HG03280 (cell line): Measurements from ENCODE around the gene PRR29.
"Not testable (repeated sequence)": the region's sequence is repeated elsewhere in the genome, so short reads cannot be mapped to it uniquely, and the experiment has no call there.

Source experiments
- ATAC-seq: cut with Tn5 transposase; IDR thresholded peaks from one replicate; pipeline ENCODE4 v1.9.1; 2021; ENCODE audit warnings: mild to moderate bottlenecking, moderate library complexity; ENCODE audit not compliant: unreplicated experiment

The PRR29 gene

DNA sequence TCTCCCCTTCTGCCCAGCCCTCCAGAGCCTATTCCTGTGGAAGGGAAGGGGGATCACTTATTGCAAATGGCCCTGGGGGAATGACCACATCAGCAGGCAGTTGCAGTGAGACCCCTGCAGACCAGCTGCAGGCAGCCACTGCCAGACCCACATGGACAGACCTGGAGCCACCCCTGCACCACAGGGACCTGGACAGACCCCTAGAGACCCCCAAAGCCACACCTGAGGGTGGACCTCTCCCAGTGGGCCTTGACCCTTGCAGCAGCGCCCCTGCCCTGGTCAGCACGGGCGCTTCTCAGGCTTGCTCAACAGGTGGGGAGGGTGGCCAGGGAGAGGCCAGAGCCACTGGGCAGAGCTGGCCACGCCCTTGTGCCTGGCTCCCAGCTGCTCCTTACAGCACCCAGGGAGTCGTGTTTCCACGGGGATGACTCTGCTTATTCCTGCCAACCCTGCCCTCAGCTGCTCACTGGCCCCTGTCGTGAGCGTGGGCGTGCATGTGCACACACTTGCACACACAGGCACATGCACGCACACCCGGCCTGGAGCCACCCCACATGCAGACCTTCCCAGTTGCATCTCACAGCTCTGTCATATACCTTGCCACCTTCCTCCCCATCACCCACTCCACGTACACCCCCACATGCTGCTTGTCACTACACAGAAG, 24.1 kb upstream of the PRR29 start:
- ATAC-seq = no peak

- no peak for ATAC-seq
These were observed 23.5 kb upstream of the PRR29 start for GRCh38 chr17:63974594-63975192.

- ATAC-seq = no peak
These were observed 22.5 kb upstream of the PRR29 start for GRCh38 chr17:63975541-63976092.

DNA sequence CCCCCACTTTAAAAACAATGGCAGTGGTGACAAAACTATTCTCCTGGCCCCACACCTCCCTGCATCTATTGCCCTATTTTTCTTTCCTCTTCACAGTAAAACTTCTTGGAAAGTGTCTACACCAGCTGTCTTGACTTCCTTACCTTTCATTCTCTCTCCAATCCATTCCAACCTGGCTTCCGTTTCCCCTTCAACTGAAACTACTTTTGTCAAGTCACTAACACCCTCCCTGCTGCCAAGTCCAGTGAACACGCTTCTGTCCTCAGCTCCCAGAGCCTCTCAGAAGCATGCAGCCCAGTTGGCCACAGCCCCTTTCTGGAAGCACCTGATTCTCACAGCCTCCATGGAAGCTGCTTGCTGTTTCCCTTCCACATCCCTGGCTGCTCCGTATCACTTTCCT, 21.4 kb upstream of the PRR29 start:
- ATAC-seq = no peak

DNA sequence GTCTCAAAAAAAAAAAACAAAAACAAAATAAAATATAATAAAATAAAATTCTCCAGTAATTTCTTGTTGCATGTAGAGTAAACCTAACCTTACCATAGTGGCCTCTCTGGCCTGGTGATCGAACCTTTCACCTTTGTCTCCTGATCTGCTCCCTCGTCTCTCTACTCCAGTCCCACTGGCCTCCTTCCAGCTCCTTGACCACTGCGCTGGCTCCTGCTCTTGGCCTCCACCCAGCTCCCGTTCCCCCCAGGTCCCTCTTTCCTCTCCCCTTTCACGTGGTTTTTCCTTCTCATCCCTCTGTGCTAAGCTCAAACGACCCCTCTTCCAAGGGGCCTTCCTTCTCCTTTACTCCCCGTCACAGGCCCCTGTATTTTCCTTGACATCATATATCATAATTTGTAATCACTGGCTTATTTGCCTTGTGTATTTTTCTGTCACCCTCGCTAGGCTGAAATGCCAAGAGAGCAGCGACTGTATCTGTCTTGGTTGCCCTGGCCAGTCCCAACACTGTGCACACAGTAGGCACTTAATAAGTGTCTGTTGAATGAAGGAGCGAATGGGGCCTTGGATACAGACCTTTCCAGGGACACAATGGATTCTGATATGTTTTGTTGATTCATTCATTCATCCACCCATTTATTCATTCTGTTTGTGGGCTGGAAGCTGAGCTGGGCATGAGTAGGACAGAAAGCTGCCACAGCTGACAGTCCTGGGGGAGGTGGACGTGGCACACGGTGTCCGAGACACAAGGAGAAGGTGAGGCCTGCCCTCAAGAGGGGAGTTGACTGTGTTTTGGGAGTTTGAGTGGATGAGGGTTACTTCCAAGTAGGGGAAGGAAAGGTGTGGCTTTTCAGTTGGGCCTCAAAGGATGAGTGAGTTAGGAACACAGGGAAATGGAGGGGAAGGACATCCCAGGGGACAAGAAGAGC, 19.6 kb upstream of the PRR29 start:
- ATAC-seq = no peak

DNA sequence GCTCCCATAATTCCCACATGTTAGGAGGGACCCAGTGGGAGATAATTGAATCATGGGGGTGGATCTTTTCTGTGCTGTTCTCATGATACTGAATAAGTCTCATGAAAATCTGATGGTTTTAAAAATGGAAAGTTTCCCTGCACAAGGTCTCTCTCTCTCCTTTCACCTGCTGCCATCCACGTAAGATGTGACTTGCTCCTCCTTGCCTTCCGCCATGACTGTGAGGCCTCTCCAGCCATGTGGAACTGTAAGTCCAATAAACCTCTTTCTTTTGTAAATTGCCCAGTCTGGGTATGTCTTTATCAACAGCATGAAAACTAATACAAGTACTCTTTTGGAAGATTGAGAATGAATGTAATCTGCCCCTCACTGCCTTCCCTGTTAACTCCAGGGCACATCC, 15.5 kb upstream of the PRR29 start:
- not testable (repeated sequence) for ATAC-seq

- no peak for ATAC-seq
These were observed 14.8 kb upstream of the PRR29 start for GRCh38 chr17:63983320-63983719.

DNA sequence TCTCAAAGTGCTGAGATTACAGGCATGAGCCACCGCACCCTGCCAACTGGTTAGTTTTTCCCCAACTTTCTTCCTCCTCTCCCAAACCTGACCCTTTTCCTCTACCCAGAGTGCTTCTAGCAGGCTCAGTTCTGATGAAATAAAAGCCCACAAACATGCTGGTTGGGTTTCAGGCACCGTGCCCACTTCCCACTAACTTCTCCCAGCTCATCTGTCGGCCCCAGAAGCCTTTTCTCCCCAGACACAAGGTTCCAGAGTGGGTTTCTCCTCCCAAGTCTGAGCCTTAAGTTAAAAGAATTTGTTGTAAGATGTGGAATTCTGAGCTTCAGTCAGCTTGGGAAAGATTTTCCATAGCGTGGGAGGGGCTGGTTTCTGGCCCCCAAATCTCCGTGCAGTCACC, 13.9 kb upstream of the PRR29 start:
- ATAC-seq = no peak

- ATAC-seq = no peak
These were observed 13.3 kb upstream of the PRR29 start for GRCh38 chr17:63984651-63985386.

- no peak for ATAC-seq
These were observed 12.6 kb upstream of the PRR29 start for GRCh38 chr17:63985387-63986140.

GRCh38 chr17:63986821-63987220, 11.3 kb upstream of the PRR29 start:
- no peak for ATAC-seq

DNA sequence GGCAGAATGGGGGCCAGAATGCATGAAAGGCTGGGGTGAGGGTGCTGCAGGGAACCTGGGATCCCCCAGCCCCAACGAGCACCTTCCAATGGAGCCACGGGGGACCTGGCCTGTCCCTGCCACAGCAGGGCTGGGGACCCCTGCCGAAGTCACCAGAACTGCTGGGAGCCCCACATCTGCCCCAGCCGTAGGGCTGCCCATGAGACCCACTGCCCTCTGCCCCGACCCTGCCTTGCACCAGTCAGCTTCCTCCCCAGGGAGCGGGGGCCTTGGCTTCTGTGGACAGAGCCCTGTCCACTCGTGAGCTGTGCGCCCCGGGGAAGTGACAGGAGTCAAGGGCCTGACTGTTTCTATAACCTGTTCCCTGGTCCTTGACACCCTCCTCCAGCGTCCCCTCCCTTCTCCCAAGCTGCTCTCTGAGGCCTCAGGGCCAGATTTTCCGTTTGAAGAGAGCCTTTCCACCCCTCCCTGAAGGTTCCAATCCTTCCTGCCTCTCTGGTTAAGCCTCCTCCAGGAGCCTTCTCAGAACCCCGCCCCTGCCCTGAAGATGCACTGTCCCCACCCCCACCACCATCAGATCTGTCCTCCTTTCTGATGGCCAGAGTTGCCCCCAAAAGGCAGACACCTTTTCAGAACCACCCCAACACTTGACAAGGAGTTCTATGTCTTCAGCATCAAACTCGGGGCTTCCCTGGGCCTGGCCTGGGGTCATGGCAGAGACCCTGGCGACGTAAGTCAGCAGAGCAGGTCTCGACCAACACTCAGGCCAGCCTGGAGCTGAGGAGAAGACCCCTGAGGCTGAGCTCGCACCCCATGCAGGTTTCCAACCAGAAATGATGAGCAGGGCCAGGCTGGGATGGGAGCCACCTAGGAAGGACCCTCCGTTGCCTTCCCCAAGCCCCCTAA, 10.7 kb upstream of the PRR29 start:
- ATAC-seq = no peak

DNA sequence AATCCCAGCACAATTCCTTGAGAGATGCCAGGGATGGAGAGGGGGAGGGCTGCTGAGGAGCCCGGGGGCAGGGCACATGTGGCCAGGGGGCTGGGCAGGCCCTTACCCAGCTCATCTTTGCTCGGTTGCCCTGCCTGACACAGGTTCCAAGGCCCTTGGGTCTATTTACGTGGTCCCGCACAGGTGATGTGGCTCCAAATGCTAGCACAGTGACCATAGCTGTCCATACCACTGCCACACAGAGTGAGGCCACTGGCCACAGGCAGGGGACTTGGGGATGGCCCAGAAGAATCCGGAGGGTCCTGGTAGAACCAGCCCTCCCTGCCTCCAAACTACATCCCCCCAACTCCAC, 10.0 kb upstream of the PRR29 start:
- ATAC-seq = no peak

DNA sequence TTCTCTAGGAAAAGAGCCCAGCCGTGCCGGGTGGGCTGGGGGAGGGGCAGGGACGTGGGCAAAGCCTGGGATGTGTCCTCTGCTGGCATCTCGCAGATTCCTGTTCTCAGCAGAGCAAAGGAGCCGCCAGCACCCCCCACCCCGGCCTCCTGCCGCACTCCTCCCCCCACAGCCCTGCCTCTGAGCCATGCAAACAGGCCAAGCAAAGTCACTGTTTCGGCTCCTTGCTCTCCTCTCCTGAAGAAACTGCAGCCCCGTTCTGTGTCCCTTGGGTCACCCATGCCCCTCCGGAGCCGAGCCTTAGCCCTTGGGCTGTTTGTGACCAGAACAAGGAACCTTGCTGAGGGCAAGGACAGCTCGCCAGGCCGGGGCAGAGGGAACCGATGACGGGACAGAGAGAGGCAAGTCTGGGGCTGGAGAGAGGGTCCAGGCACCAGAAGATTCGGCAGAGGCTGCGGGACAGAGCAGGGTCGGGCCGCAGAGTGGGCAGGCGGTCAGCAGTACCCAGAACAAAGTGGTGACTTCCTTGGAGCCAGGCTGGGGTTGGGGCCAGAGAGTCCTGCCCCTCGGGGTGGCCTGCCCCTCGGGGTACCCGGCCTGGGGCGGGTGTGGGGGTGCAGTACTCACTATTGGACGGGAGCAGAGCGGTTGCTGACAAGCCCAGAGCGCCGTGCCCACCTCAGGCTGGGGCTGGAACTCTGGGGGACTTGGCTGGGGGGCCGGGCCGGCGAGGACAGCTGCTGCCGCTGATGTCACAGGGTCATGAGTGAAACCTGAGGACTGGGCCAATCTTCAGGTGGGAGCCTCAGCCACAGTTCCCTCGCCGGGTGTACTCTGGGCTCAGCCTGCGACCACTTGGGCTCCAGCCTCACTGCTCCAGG, 9.2 kb upstream of the PRR29 start:
- no peak for ATAC-seq

GRCh38 chr17:63989622-63990345, 8.4 kb upstream of the PRR29 start:
- no peak for ATAC-seq

DNA sequence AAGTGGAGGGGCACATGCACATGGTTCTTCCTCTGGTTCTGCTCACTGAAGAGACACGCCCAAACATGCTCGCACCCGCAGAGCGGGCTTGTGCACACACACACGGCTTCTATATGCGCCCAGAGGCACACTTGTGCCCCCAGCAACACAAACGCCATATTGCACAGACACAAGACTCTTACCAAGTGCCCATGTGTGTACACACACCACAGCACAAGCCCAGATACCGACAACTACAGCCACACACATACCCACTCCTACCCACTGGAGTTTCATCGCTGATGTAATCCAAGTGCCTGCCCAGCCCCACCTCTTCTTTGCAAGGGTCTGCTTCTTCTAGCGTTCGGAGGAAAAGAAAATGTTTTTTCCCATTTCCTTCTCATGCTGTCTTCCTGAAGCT, 6.5 kb upstream of the PRR29 start:
- ATAC-seq = no peak

GRCh38 chr17:63993368-63993985, 4.7 kb upstream of the PRR29 start:
- no peak for ATAC-seq
